Mesothelial cell of epicardium (in vitro differentiated cells): ENCODE results near the gene ADGRD1. TPM values are rescaled to one million over a fixed set of nuclear protein-coding genes. Genes with fewer than 3 reads are reported as not detected.

ENCODE experiments used
- DNase-seq, 2 experiments: peaks; one replicate each; pipeline ENCODE4 v3.0.0; 2021; ENCODE audit warnings: low spot score in 2 of 2; ENCODE audit not compliant: unreplicated experiment in 2 of 2
- H3K27ac Mint-ChIP-seq: 2 replicates; pipeline ENCODE4 v1.8.0; 2021; ENCODE audit warnings: mixed read lengths
- H3K27me3 Mint-ChIP-seq: 2 replicates; pipeline ENCODE4 v1.8.0; 2021; ENCODE audit warnings: low read depth, mixed read lengths
- H3K36me3 Mint-ChIP-seq: 2 replicates; pipeline ENCODE4 v1.8.0; 2021; ENCODE audit warnings: mixed read lengths
- H3K4me1 Mint-ChIP-seq: 2 replicates; pipeline ENCODE4 v1.8.0; 2021; ENCODE audit warnings: mixed read lengths
- H3K4me3 Mint-ChIP-seq: 2 replicates; pipeline ENCODE4 v1.8.0; 2021; ENCODE audit warnings: mild to moderate bottlenecking, moderate library complexity, mixed read lengths
- H3K9me3 Mint-ChIP-seq: 2 replicates; pipeline ENCODE4 v1.8.0; 2021; ENCODE audit warnings: mixed read lengths
- total RNA-seq: library from RNA; stranded (reverse); gene quantifications from 3 replicates; pipeline ENCODE4 v1.2.1, GENCODE V29; 2021
- TF ChIP-seq, protein P1 (sequence below): fragments of 200-600 bp; sonication (generic); IDR thresholded peaks from one replicate; pipeline ENCODE4 v1.5.0; 2021; ENCODE audit warnings: antibody characterized with exemption; ENCODE audit not compliant: unreplicated experiment

ADGRD1 gene
- total RNA-seq, 1 donor from 2014 or later: 7.2 TPM

DNA sequence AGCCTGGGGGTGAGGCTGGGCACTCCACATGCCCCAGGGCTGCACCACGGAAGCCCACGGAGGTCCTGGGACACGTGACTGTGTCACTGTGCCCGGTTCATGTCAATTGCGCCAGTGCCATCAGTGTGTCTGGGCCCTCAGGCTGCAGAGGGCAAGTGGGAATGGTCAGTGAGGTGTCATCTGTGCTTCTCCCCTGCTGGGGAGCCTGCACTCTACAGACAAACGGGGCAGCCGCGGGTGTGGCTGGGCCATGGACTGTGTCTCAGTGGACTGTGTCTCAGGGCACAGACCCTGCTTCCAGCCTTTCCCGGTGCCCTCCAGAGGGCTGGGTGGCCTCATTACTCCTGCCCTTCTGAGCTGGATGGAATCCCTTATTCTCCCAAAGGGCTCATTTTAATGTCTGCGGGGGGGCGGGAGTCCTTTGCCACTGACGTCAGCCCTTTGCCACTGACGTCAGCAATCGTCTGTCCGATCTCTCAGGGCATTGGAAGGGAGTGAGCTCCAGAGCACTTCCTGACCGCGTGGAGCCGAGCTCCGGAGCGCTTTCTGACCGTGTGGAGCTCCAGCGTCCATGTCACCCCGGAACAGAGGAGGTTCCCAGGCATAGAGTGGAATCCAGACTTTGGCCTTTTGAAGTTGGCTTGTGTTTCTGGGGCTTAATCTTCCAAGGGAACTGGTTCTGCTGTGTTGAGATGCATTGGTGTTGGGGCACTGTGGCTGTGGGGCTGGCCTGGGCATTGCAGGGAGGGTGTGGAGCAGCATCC, 72.4 kb downstream of the ADGRD1 start:
- TF ChIP-seq, protein P1, sequence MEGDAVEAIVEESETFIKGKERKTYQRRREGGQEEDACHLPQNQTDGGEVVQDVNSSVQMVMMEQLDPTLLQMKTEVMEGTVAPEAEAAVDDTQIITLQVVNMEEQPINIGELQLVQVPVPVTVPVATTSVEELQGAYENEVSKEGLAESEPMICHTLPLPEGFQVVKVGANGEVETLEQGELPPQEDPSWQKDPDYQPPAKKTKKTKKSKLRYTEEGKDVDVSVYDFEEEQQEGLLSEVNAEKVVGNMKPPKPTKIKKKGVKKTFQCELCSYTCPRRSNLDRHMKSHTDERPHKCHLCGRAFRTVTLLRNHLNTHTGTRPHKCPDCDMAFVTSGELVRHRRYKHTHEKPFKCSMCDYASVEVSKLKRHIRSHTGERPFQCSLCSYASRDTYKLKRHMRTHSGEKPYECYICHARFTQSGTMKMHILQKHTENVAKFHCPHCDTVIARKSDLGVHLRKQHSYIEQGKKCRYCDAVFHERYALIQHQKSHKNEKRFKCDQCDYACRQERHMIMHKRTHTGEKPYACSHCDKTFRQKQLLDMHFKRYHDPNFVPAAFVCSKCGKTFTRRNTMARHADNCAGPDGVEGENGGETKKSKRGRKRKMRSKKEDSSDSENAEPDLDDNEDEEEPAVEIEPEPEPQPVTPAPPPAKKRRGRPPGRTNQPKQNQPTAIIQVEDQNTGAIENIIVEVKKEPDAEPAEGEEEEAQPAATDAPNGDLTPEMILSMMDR: no peak
- Mint-ChIP-seq H3K4me1 (no peaks in the 10 kb centered on the region), H3K36me3 (no peaks in the 10 kb centered on the region), H3K27ac (no peak overlapping the region), H3K4me3 (no peak overlapping the region), H3K9me3 (no peaks in the 10 kb centered on the region), H3K27me3 (peaks cover 4% of the 10 kb centered on the region)
- no peak for DNase-seq

DNA sequence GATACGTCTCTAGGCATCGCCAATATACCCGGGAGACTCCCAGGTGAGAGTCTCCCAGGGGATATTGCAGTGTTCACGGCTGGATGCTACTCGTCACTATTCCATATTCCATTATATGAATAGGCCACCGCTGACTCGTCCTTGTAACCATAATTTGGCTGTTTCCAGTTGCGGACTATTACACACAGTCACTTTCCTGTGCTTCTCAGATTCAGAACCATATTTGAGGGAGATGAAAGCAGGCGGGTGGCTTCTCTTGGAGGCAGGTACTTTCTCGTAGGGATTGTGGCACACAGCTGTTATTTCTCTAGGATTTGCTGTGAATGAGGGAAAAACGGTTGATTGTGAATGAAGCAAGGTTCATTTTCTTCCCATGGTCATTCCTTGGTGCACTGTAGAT, 73.0 kb downstream of the ADGRD1 start:
- no peak for DNase-seq
- Mint-ChIP-seq H3K27ac (no peak overlapping the region), H3K27me3 (peaks cover 4% of the 10 kb centered on the region), H3K4me1 (no peaks in the 10 kb centered on the region), H3K36me3 (no peaks in the 10 kb centered on the region), H3K4me3 (no peak overlapping the region), H3K9me3 (no peaks in the 10 kb centered on the region)
- TF ChIP-seq, protein P1: no peak

DNA sequence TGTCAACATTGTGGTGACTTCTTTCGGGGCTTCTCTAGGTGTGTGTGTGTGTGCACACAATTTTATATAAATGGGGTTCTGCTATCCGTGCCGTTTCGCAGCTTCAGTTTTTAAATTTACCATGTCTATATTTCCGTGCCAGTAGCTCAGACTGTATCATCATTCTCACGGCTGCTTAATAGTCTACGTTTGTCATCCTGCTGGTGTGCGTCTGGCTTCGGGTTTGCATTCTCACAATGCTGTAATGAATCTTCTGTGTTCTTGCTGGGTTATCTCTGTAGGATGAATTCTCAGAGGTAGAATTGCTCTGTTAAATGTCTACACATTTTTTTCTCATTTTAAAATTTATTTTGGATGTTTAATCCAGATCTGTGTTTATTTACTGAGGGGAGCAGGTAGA, 73.6 kb downstream of the ADGRD1 start:
- Mint-ChIP-seq H3K27me3 (peaks cover 4% of the 10 kb centered on the region), H3K27ac (no peak overlapping the region), H3K4me1 (no peaks in the 10 kb centered on the region), H3K4me3 (no peak overlapping the region), H3K36me3 (no peaks in the 10 kb centered on the region), H3K9me3 (no peaks in the 10 kb centered on the region)
- DNase-seq: no peak
- TF ChIP-seq, protein P1: no peak

DNA sequence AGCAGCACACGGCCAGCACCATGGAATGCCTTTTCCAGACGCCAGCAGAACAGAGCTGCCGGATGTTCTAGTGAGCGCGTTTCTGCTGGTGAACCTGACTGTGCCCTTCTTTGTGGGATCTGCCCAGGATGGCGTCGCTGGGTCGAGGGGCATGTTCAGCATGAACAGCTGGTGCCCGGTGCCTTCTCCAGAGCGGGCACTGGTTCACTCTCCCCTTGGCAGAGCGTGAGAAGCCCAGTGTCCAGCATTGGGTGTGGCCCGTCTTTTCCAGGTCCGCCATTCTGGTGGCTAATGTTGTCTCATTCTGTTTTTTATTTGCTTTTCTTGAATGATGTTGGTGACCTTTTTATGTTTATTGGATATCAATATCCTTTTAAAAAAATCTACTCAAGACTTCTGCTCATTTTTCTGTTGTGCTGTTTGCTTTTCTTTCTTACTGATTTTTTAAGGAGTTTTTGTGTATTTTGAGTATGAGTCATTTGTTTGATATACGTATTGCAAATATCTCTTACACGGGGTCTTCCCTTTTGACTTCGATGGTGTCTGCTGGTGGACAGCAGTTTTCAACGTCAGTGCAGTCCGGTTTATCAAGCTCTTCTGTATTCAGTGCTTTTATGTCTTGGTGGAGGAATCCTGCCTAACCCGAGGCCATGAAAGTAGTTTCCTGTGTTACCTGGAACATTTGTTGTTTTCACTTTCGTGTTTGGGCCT, 74.3 kb downstream of the ADGRD1 start:
- no peaks in the 10 kb centered on the region for H3K36me3 Mint-ChIP-seq
- no peak overlapping the region for H3K4me3 Mint-ChIP-seq
- TF ChIP-seq, protein P1: no peak
- peaks cover 3% of the 10 kb centered on the region for H3K27me3 Mint-ChIP-seq
- no peak for DNase-seq
- no peaks in the 10 kb centered on the region for H3K4me1 Mint-ChIP-seq
- H3K27ac Mint-ChIP-seq: no peak overlapping the region
- H3K9me3 Mint-ChIP-seq: no peaks in the 10 kb centered on the region

DNA sequence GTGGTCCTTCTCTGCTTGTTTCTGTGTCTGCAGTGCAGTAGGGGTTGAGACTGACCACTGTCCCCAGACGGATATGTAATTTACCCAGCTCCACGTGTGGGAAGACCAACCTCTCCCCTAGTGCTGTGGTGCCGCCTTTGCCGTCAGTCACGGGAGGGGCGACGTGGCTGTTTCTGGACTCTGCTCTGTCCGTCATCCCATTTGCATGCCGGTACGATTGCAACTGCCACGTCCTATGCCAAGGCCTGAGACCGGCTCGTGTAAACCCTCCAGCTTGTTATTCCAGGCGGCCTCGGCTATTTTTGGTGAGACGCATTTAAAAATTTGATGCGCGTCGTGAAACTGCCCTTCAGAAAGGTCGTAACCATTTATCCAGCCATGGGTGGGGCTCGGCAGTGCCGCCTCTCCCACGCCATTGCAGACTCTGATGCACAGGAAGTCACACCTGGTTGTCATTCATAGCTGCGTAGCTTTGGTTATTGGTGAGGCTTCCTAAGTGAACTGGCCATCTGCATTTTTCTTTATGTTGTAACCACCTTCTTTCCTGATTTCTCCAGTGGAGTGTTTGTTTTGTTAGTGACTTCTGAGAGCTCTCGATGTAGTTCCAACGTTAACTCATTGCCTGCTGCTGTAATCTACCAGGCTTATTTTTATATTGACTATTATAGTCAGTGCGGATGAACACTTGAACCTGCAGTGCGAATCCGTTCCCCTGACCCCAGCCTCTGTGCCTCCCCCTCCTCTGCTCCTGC, 75.1 kb downstream of the ADGRD1 start:
- DNase-seq: no peak
- H3K36me3 Mint-ChIP-seq: no peaks in the 10 kb centered on the region
- TF ChIP-seq, protein P1: no peak
- H3K4me1 Mint-ChIP-seq: no peaks in the 10 kb centered on the region
- no peaks in the 10 kb centered on the region for H3K9me3 Mint-ChIP-seq
- H3K27me3 Mint-ChIP-seq: peaks cover 1% of the 10 kb centered on the region
- H3K4me3 Mint-ChIP-seq: no peak overlapping the region
- H3K27ac Mint-ChIP-seq: no peak overlapping the region
